Chondrocyte (in vitro differentiated cells): ENCODE data around the gene PREP. TPM values are rescaled to one million over a fixed set of nuclear protein-coding genes. Genes with fewer than 3 reads are reported as not detected.

Source experiments
- DNase-seq: peaks from one replicate; pipeline ENCODE4 v3.0.0; 2021; ENCODE audit warnings: mixed read lengths, low spot score
- H3K27ac Mint-ChIP-seq: one replicate; pipeline ENCODE4 v1.8.0; 2021; ENCODE audit warnings: mild to moderate bottlenecking, moderate library complexity, mixed read lengths; ENCODE audit not compliant: unreplicated experiment
- H3K27me3 Mint-ChIP-seq: 2 replicates; pipeline ENCODE4 v1.8.0; 2021; ENCODE audit warnings: low read depth, mixed read lengths
- H3K36me3 Mint-ChIP-seq: 2 replicates; pipeline ENCODE4 v1.8.0; 2021; ENCODE audit warnings: low read depth, mixed read lengths
- H3K4me1 Mint-ChIP-seq: 2 replicates; pipeline ENCODE4 v1.8.0; 2021; ENCODE audit warnings: low read depth, mild to moderate bottlenecking, mixed read lengths
- H3K4me3 Mint-ChIP-seq: one replicate; pipeline ENCODE4 v1.8.0; 2021; ENCODE audit warnings: mild to moderate bottlenecking, moderate library complexity, mixed read lengths; ENCODE audit not compliant: unreplicated experiment
- H3K9me3 Mint-ChIP-seq: 2 replicates; pipeline ENCODE4 v1.8.0; 2021; ENCODE audit warnings: low read depth, mixed read lengths
- total RNA-seq: library from RNA; stranded (reverse); gene quantifications from 3 replicates; pipeline ENCODE4 v1.2.1, GENCODE V29; 2021
- TF ChIP-seq, protein P1 (sequence below): fragments of 200-600 bp; sonication (generic); IDR thresholded peaks from 2 replicates; pipeline ENCODE4 v1.5.0; 2021; ENCODE audit warnings: antibody characterized with exemption, mild to moderate bottlenecking, moderate library complexity

Gene PREP
- total RNA-seq, 1 donor from 2014 or later, result 32.9 TPM

- H3K36me3 Mint-ChIP-seq, result peaks cover 11% of the 10 kb centered on the region
- DNase-seq, result no peak
- H3K27ac Mint-ChIP-seq, result no peak overlapping the region
- TF ChIP-seq, protein P1, sequence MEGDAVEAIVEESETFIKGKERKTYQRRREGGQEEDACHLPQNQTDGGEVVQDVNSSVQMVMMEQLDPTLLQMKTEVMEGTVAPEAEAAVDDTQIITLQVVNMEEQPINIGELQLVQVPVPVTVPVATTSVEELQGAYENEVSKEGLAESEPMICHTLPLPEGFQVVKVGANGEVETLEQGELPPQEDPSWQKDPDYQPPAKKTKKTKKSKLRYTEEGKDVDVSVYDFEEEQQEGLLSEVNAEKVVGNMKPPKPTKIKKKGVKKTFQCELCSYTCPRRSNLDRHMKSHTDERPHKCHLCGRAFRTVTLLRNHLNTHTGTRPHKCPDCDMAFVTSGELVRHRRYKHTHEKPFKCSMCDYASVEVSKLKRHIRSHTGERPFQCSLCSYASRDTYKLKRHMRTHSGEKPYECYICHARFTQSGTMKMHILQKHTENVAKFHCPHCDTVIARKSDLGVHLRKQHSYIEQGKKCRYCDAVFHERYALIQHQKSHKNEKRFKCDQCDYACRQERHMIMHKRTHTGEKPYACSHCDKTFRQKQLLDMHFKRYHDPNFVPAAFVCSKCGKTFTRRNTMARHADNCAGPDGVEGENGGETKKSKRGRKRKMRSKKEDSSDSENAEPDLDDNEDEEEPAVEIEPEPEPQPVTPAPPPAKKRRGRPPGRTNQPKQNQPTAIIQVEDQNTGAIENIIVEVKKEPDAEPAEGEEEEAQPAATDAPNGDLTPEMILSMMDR, result no peak
- no peaks in the 10 kb centered on the region for H3K27me3 Mint-ChIP-seq
- no peaks in the 10 kb centered on the region for H3K9me3 Mint-ChIP-seq
- H3K4me3 Mint-ChIP-seq, result no peak overlapping the region
- H3K4me1 Mint-ChIP-seq, result peaks cover 20% of the 10 kb centered on the region
Observed at GRCh38 chr6:105304366-105304765, 98.5 kb downstream of the PREP start.

DNA sequence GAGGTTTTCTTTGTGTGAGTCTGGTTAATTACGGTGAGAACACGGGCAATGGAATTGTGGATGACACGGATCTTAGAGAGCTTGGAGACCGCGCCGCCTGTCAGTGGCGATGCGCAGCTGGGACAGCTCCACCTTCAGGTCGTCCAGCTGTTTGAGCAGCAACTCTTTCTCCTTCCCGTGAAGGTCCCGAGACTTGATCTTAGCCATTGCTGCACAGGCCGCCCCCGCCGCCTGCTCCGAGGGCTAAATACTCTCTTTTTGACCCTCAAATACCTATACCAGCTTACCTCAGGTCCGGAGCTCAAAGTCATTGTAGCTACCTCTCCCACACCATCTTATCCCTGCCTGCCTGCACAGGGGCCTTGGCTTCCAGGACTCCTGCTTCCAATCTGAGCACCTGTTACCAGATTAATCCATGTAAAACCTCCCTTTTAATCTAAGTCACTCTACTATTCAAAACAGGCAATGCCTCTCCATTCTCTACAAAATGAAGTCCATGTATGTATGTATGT, 100.2 kb downstream of the PREP start:
- DNase-seq, result no peak
- Mint-ChIP-seq H3K4me3 (no peak overlapping the region), H3K36me3 (peaks cover 9% of the 10 kb centered on the region), H3K9me3 (no peaks in the 10 kb centered on the region), H3K27ac (no peak overlapping the region), H3K4me1 (peaks cover 20% of the 10 kb centered on the region), H3K27me3 (no peaks in the 10 kb centered on the region)
- TF ChIP-seq, protein P1, result no peak

DNA sequence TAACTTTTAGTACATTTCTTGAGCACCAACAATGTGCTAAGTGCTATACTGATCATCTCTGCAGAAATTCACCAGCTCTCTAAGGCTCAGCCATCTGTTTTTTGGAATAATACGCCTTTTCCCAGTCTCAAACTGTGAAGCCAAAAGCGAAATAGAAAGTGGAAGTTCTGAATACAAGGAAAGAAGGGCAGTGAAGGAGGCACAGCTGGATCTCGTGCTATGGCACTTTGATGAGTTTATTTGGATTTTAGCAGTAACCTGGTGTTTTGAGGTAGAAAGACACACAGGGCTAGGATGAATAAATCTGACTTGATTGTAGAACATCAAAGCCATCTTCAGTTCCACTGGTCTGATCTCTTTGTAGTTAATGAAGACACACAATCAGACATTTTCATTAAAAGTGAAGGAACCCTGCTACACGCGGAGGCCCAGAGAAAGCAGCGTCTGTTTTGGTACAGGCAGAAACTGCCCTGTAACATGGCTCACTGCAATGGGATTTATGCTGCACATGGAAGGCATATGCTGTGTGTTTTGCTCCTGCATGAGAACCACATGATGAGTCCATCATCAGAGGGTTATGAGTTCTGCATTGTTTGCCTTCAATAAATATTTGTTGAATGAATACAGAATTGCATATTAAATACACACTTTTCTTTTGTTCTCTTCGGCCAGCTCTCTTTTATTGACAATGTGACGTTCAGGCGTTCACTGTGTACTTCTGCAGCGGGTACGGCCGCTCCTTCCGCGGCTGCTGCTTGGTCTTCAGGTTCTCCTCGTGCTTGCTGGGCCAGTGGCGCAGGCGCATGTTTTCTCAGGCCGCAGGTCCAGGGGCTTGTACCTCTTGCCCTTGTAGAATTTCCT, 100.9 kb downstream of the PREP start:
- peaks cover 9% of the 10 kb centered on the region for H3K36me3 Mint-ChIP-seq

GRCh38 chr6:105301072-105301503, 101.8 kb downstream of the PREP start:
- Mint-ChIP-seq H3K4me3 (no peak overlapping the region), H3K4me1 (peaks cover 20% of the 10 kb centered on the region), H3K36me3 (peaks cover 12% of the 10 kb centered on the region), H3K27me3 (no peaks in the 10 kb centered on the region), H3K9me3 (no peaks in the 10 kb centered on the region), H3K27ac (no peak overlapping the region)
- TF ChIP-seq, protein P1, result no peak
- no peak for DNase-seq

More for the DNA sequence above, 100.9 kb downstream of the PREP start:
- TF ChIP-seq, protein P1, result no peak
- H3K4me1 Mint-ChIP-seq, result peaks cover 20% of the 10 kb centered on the region
- H3K4me3 Mint-ChIP-seq, result no peak overlapping the region
- no peak for DNase-seq
- no peaks in the 10 kb centered on the region for H3K9me3 Mint-ChIP-seq
- H3K27me3 Mint-ChIP-seq, result no peaks in the 10 kb centered on the region
- no peak overlapping the region for H3K27ac Mint-ChIP-seq

GRCh38 chr6:105300090-105300489, 102.8 kb downstream of the PREP start:
- no peaks in the 10 kb centered on the region for H3K27me3 Mint-ChIP-seq
- no peaks in the 10 kb centered on the region for H3K9me3 Mint-ChIP-seq
- H3K4me3 Mint-ChIP-seq, result no peak overlapping the region
- no peak overlapping the region for H3K27ac Mint-ChIP-seq
- H3K36me3 Mint-ChIP-seq, result peaks cover 12% of the 10 kb centered on the region
- DNase-seq, result no peak
- TF ChIP-seq, protein P1, result no peak
- peaks cover 20% of the 10 kb centered on the region for H3K4me1 Mint-ChIP-seq
